Thoracic aorta (tissue), 2 donors: Measurements from ENCODE around the gene TP53AIP1. TPM values are rescaled to one million over a fixed set of nuclear protein-coding genes. Genes with fewer than 3 reads are reported as not detected.

ENCODE experiments used
- ATAC-seq: fragments of 150-250 bp; one replicate; pipeline ENCODE4 v1.8.0; 2017; ENCODE audit warnings: low read depth; ENCODE audit not compliant: insufficient number of reproducible peaks, low FRiP score
- DNase-seq: peaks from one replicate; pipeline ENCODE4 v3.0.0-alpha.2; 2020; ENCODE audit warnings: low spot score
- H3K27ac ChIP-seq, 2 donors: fragments of 200-600 bp; sonication (generic); 1 replicate in 1 of 2; 2 replicates in 1 of 2; pipeline ENCODE4 v1.5.1; 2016; ENCODE audit warnings: mild to moderate bottlenecking in 2 of 2, moderate library complexity in 2 of 2
- H3K27me3 ChIP-seq: fragments of 200-600 bp; sonication (generic); replicated peaks from 2 replicates; pipeline ENCODE4 v1.6.0; 2016; ENCODE audit warnings: mild to moderate bottlenecking; ENCODE audit not compliant: insufficient read depth
- H3K36me3 ChIP-seq: fragments of 200-600 bp; sonication (generic); one replicate; pipeline ENCODE4 v1.5.1; 2016
- H3K4me1 ChIP-seq, 2 donors: fragments of 200-600 bp; sonication (generic); 1 replicate in 1 of 2; 2 replicates in 1 of 2; pipeline versions ENCODE4 v1.5.1 to v1.6.0; 2016; ENCODE audit warnings: low read depth in 2 of 2, mild to moderate bottlenecking in 1 of 2; ENCODE audit not compliant: control insufficient read depth in 1 of 2
- H3K4me3 ChIP-seq: fragments of 200-600 bp; sonication (generic); 2 replicates; pipeline ENCODE4 v1.5.1; 2016; ENCODE audit warnings: mild to moderate bottlenecking
- H3K9me3 ChIP-seq: fragments of 200-600 bp; sonication (generic); 2 replicates; pipeline ENCODE4 v1.5.1; 2016
- total RNA-seq, 2 donors: library from RNA; depleted of rRNA; stranded (reverse); fragments of >200 nt; gene quantifications; one replicate each; pipeline versions ENCODE4 v1.1.0 to v1.2.3, GENCODE V29; 2016
- TF ChIP-seq, protein P1 (sequence below): fragments of 200-600 bp; sonication (generic); IDR thresholded peaks from one replicate; pipeline ENCODE4 v1.5.1; 2019; ENCODE audit warnings: antibody characterized with exemption

TP53AIP1 gene
- total RNA-seq, 2 donors from 2014 or later: not detected

GRCh38 chr11:128895526-128895925 is 47.1 kb downstream of the TP53AIP1 start:
- TF ChIP-seq, protein P1, sequence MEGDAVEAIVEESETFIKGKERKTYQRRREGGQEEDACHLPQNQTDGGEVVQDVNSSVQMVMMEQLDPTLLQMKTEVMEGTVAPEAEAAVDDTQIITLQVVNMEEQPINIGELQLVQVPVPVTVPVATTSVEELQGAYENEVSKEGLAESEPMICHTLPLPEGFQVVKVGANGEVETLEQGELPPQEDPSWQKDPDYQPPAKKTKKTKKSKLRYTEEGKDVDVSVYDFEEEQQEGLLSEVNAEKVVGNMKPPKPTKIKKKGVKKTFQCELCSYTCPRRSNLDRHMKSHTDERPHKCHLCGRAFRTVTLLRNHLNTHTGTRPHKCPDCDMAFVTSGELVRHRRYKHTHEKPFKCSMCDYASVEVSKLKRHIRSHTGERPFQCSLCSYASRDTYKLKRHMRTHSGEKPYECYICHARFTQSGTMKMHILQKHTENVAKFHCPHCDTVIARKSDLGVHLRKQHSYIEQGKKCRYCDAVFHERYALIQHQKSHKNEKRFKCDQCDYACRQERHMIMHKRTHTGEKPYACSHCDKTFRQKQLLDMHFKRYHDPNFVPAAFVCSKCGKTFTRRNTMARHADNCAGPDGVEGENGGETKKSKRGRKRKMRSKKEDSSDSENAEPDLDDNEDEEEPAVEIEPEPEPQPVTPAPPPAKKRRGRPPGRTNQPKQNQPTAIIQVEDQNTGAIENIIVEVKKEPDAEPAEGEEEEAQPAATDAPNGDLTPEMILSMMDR: no peak
- ATAC-seq (no peak), DNase-seq (no peak)
- peaks cover 20 to 70% of the 10 kb centered on the region in 2 donors for H3K4me1 ChIP-seq
- no peak overlapping the region for H3K27ac ChIP-seq
- no peaks in the 10 kb centered on the region for H3K9me3 ChIP-seq
- no peaks in the 10 kb centered on the region for H3K36me3 ChIP-seq
- H3K27me3 ChIP-seq: no peaks in the 10 kb centered on the region
- no peak overlapping the region for H3K4me3 ChIP-seq

DNA sequence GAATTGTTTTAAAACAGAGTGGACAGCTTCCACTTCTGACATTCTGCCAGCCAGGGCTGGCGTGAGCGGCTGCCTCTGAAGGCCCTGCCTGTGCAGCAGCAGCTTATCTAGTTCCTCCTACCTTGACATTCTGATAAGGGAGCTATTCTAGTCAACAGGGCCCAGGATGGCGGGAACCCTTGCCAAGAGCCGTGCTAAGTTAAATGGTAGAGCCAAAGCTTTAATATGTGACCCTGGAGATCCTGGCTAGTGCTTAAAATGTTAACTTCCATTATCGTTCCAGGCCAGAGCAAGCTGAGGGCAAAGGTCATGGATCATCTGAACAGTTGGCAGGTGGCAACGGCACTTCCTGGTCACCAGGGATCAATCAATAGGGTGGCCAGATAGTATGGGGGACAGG is 48.0 kb downstream of the TP53AIP1 start:
- DNase-seq (no peak), ATAC-seq (no peak)
- TF ChIP-seq, protein P1: no peak

GRCh38 chr11:128894286-128894681 is 48.4 kb downstream of the TP53AIP1 start:
- no peak for ATAC-seq
- H3K36me3 ChIP-seq: no peaks in the 10 kb centered on the region
- TF ChIP-seq, protein P1: no peak

More for the DNA sequence above, 48.0 kb downstream of the TP53AIP1 start:
- Histone ChIP-seq H3K4me1 (peaks cover 24 to 71% of the 10 kb centered on the region in 2 donors), H3K27ac (no peak overlapping the region), H3K9me3 (no peaks in the 10 kb centered on the region), H3K27me3 (no peaks in the 10 kb centered on the region), H3K36me3 (no peaks in the 10 kb centered on the region), H3K4me3 (no peak overlapping the region)

GRCh38 chr11:128893578-128894285 is 48.9 kb downstream of the TP53AIP1 start:
- TF ChIP-seq, protein P1: no peak
- Histone ChIP-seq H3K9me3 (no peaks in the 10 kb centered on the region), H3K4me3 (peak overlapping the region; percentile 2), H3K27me3 (no peaks in the 10 kb centered on the region), H3K36me3 (no peaks in the 10 kb centered on the region), H3K27ac (peak overlapping the region in 1 of 2 donors; percentile 21), H3K4me1 (peaks cover 24 to 68% of the 10 kb centered on the region in 2 donors)
- ATAC-seq (no peak), DNase-seq (no peak)

More at GRCh38 chr11:128894286-128894681, 48.4 kb downstream of the TP53AIP1 start:
- H3K4me1 ChIP-seq: peaks cover 24 to 71% of the 10 kb centered on the region in 2 donors
- DNase-seq: no peak
- H3K27ac ChIP-seq: no peak overlapping the region
- no peaks in the 10 kb centered on the region for H3K9me3 ChIP-seq
- no peaks in the 10 kb centered on the region for H3K27me3 ChIP-seq
- no peak overlapping the region for H3K4me3 ChIP-seq

- TF ChIP-seq, protein P1: no peak
- ATAC-seq (no peak), DNase-seq (no peak)
- Histone ChIP-seq H3K9me3 (no peaks in the 10 kb centered on the region), H3K27ac (no peak overlapping the region), H3K36me3 (no peaks in the 10 kb centered on the region), H3K27me3 (no peaks in the 10 kb centered on the region), H3K4me3 (no peak overlapping the region), H3K4me1 (peaks cover 20 to 61% of the 10 kb centered on the region in 2 donors)
Observed at GRCh38 chr11:128892866-128893565, 49.7 kb downstream of the TP53AIP1 start.
